GM13976 (cell line): ENCODE data around the gene RCCD1.

ENCODE experiments used
- DNase-seq: peaks from one replicate; pipeline ENCODE4 v3.0.0; 2012; ENCODE audit warnings: low spot score
- in situ Hi-C: fragments of 300-500 bp; cut with MboI; formaldehyde crosslinking; loops from one replicate; pipeline ENCODE4 v1.12.0; 2022; ENCODE audit warnings: low sequenced_read_pairs, mixed read lengths, inconsistent platforms; ENCODE audit not compliant: unreplicated experiment
- TF ChIP-seq, protein P1 (sequence below): IDR thresholded peaks from 2 replicates; pipeline ENCODE4 v1.5.1; 2012; ENCODE audit warnings: borderline replicate concordance, mild to moderate bottlenecking; ENCODE audit not compliant: insufficient read depth; ENCODE audit errors: extremely low read depth, missing control alignments, control extremely low read depth

RCCD1 gene

DNA sequence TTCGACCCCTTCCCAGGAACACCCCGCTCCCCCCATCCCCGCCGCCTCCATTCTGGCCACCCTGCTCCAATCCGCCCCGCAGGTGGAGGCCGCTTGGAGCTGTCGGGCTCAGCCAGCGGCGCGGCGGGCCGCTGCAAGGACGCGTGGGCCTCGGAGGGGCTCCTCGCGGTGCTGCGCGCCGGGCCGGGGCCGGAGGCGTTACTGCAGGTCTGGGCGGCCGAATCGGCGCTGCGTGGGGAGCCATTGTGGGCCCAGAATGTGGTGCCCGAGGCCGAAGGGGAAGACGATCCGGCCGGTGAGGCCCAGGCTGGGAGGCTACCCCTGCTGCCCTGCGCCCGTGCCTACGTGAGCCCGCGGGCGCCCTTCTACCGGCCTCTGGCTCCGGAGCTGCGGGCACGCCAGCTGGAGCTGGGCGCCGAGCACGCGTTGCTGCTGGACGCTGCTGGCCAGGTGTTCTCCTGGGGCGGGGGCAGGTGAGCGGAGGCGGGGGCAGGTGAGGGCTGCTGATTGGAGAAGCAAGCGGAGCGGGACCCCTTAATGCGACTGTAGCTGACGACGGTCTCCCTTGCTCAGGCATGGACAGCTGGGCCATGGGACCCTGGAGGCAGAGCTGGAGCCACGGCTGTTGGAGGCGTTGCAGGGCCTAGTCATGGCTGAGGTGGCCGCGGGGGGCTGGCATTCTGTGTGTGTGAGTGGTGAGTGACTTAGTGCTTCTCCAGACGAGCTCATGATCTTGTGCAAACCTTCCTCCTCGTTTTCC lies 2.5 kb downstream of the RCCD1 start:
- in situ Hi-C loops: no loop called here
- DNase-seq: peak; percentile 16
- TF ChIP-seq, protein P1, sequence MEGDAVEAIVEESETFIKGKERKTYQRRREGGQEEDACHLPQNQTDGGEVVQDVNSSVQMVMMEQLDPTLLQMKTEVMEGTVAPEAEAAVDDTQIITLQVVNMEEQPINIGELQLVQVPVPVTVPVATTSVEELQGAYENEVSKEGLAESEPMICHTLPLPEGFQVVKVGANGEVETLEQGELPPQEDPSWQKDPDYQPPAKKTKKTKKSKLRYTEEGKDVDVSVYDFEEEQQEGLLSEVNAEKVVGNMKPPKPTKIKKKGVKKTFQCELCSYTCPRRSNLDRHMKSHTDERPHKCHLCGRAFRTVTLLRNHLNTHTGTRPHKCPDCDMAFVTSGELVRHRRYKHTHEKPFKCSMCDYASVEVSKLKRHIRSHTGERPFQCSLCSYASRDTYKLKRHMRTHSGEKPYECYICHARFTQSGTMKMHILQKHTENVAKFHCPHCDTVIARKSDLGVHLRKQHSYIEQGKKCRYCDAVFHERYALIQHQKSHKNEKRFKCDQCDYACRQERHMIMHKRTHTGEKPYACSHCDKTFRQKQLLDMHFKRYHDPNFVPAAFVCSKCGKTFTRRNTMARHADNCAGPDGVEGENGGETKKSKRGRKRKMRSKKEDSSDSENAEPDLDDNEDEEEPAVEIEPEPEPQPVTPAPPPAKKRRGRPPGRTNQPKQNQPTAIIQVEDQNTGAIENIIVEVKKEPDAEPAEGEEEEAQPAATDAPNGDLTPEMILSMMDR: no peak

DNA sequence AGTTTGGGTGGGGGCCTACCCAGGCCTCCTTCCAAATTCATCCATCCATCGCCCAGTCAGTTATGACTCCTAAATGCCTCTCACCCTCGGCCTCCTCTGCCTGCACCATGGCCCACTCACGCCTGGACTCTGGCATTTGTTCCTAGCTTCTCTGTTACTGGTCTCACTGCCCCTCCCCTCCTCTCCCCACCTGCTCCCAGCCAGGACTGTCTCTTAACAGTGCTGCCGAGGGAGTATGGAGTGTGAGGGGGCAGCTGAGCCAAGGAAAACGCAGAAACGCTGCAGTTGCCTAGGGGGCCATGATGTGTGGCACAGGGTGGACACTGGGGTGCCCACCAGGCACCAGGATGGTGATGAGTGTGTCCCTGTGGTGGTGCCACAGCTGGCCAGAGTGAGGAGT lies 3.1 kb downstream of the RCCD1 start:
- peak; percentile 20 for DNase-seq
- TF ChIP-seq, protein P1: no peak
- in situ Hi-C loops: no loop called here

DNA sequence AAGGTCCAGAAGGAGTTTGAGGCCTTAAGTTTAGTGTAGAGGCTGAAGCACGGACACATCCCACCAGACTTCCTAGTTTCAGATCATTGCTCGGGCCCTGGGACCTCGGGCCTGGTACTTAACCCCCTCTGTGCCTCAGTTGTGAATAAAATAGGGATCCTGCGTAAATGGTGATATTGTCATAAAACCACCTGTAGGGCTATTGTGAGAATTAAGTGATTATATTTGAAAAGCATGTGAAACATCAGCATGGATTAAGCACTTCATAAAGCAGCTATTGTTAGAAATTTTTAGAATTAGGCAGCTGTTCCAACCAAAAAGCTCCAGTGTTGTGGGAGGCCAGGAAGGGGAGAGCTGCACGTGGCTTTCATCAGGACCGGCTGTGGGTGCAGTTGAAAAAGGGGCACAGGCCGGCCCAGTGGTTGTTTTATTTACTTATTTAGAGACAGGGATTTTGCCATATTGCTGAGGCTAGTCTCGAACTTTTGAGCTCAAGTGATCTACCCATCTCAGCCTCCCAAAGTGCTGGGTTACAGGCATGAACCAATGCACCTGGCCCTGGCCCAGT lies 4.4 kb downstream of the RCCD1 start:
- TF ChIP-seq, protein P1: no peak
- in situ Hi-C loops: no loop called here
- DNase-seq: no peak

DNA sequence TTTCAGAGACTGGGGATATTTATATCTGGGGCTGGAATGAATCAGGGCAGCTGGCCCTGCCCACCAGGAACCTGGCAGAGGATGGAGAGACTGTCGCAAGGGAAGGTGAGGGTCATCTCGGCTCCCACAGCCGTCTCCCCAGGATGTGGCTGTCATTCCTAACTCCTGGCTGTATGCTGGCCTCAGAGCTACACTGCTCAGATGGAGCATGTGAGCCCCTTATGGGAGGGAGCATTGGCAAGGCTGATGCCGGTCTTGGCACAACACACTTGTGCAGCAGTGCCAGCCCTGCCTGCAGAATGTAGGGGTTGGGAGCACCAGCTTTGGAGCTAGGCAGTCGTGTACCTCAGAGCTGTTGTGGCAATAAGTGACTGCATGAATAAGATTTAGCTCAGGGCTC lies 5.2 kb downstream of the RCCD1 start:
- no peak for DNase-seq
- in situ Hi-C loops: no loop called here
- TF ChIP-seq, protein P1: no peak

DNA sequence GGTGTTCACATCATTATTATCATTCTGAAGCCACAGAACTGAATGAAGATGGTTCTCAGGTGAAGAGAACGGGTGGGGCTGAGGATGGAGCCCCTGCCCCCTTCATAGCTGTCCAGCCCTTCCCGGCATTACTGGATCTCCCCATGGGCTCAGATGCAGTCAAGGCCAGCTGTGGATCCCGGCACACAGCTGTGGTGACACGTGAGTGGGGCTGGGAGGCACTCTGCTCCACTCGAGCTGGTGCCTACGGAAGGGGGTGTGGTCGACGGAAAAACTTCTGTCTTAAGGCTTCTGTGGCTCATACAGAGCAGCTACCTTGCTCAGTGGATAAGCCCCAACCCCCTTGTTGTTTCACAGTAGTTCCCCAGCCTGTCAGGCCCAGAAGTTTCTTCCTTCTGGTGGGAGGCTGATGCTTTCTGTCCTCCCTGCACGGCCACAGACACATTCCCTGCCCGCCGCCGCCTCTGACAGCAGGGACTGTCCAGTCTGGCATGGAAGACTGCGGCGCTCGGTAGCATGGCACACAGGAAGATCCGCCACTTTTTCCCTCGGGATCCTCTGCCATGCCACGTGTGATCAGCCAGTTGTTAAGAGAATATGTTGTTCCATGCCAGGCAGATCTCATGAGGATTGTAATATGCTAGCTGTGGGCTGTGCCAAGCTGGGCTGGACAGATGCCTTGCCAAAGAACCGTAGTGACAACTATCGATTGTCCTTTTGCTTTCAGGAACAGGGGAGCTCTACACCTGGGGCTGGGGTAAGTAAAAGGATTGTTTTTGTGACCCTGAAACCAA lies 5.8 kb downstream of the RCCD1 start:
- TF ChIP-seq, protein P1: no peak
- in situ Hi-C loops: no loop called here
- DNase-seq: no peak

DNA sequence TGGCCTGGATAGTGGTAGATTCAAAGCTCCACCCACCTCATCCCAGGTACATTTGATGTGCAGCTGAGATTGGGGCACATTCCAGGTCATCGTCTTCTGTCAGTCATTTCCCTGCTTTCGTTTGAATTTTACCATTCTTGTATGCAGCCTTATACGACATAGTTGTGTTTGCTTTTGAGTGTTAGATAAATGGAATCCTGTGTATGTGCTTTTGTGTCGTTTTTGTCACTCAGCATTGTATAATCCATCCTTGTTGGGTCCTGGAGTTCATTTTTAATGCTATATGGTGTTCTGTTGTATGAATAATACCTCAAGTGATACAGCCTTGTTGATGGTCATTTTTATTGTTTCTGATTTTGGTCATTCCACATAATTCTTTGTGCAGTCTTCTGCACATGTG lies 7.3 kb downstream of the RCCD1 start:
- TF ChIP-seq, protein P1: no peak
- in situ Hi-C loops: no loop called here
- no peak for DNase-seq
